Stimulated activated CD8-positive, alpha-beta memory T cell treated with anti-CD3 and anti-CD28 coated beads, Interleukin-4, amount 100 ng/mL, for 1 hour (primary cell): Measurements from ENCODE around the gene MAB21L3.

Experiments
- DNase-seq, 2 donors: peaks; one replicate each; pipeline ENCODE4 v3.0.0-alpha.2; 2020; ENCODE audit warnings: low read depth in 2 of 2, low spot score in 1 of 2

MAB21L3 gene

DNA sequence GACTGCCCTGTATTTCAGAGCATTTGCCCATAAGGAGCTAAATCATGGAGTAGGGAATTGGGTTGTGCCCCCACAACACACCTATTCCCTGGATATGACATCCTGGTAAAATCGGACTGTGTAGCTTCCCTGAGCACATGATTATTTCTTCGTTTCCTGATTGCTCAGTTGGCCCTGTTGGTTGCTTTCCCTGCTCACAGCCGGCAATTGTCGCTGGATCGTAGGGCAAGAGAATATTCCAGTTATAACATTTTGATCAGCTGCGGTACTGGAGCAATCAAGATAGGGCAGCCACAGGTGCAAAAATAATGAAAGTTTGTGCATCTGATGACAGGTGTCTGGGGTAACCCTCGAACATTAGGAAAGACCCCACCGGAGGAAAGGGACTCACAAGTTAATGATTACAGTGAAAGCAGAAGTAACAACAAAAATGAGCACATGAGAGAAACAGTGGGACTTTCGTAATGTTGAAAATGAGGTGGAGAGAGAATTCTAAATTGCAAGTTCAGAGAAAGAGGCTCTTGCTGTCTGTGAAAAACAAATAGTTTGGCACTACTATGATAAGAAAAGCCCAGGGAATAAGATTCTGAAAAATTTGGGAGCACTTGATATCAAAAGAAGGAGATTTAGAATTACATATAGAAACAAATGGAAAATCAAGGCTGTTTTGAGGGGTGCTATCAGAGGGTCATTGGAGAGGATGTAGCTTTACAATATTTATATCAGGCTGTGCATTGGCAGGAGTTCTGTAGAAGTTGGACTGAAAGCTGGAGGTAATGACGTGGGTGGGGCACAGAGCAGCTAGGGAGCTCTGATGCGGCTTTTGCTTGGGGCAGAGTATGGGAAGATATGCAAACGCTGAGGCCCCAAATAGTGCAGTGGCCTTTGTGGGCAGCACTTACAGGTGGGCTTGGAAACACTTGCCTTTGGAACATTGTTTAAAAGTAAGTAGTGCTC, at the start of gene MAB21L3:
Gene MAB21L3 (plus strand): TSS at position 833 of the 957 bp plus-strand sequence. CDS start 1,217 bp downstream, outside the sequence.
- no peak for DNase-seq

DNA sequence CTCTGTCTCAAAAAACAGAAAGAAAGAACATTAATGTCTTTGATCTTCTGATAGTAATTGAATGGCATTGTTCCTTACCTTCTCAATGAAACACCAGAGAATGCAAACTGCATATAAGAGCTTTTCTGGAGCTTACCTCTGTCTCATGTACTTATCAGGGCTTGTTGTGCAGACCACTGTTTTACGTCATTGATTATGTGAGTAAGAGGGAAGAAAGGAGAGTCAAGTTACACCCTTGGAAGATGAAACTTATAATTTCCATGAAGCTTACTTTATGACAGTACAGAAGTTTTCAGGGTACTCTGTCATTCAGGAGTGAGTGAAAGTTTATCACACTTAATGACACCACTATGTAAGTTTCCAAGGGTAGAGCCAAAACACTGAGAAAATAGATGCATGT, 49.0 kb upstream of the MAB21L3 start:
- no peak for DNase-seq

GRCh38 chr1:116064616-116065015, 46.6 kb upstream of the MAB21L3 start:
- no peak for DNase-seq

DNA sequence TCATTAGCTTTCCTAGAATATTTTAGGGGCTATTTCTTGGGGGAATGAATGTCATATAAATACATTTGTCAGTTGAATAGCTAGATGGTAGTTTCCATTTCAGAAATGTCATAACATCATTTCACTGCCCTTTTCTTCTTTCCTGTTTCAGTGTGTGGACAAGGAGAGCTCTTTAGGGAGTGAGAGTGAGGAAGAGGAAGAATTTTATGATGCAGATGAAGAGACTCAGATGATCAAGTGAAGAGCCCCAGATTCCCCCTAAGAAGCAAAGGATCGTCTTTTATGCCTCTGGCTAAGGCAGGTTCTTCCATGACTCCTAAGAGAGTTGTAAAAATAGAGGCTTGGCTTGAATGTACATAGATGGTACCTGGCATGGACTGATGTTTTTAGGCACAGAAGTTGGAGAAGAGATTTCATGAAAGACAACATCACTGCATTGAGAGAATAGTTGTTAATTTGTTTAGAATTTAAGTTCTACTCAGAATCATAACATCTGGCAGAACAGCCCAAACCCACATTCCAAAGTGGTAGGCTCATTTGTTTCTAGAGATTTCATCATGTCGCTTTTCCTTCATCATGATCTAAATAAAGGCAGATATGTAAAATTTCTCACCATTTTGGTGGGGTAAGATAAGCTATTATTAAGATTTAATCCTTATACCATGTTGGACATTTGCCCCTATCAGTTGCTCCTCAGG, 44.2 kb upstream of the MAB21L3 start:
- no peak for DNase-seq

DNA sequence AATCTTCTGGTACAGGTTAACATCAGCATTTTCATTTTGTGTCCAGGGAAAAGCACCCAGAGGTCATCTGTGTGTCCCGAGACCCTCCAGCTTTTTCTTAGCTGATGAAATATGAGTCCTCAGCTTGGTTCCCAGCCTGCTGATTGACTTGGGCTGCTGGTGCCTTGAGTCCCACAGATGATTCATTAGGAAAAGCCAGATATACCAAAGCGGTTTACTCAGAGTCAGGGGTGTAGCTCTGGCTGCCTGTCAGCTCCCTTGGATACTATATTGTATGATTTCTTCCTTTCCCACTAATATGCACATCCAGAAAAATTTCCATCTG, 43.7 kb upstream of the MAB21L3 start:
- DNase-seq, result no peak

- no peak for DNase-seq
Observed at GRCh38 chr1:116075575-116075974, 35.6 kb upstream of the MAB21L3 start.

DNA sequence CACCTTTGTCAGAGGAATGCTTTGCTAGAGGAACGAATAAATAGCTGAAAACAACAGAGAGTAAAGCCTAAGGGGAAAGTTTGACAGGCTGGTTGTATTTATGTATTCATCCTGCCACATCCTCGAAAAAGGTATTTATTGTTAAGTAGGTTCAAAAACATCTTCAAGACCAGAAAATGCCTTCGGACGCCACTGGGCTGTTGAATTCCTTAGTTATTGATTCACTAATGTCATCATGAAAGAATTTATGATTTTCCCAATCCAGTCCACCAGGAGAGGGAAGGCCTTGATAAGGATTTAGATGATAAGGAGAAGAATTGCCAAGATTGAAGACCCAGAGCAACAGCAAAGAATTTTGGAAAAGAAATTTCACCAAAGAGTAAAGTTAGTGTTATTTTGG, 35.2 kb upstream of the MAB21L3 start:
- DNase-seq, result no peak

DNA sequence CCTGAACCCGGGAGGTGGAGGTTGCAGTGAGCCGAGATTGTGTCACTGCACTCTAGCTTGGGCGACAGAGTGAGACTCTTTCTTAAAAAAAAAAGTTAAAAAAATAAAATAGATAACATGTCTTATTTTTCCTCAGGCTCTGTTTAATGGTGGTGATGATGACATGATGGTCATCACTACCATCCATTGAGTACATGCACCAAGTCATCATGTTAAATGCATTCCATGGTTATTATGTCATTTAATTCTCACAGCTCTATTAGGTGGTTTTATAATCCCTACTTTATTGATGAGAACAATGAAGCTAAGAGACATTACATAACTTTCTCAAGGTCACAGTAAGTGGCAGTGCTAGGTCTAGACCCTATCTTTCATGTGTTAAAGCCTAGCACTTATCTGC, 34.4 kb upstream of the MAB21L3 start:
- DNase-seq, result no peak

DNA sequence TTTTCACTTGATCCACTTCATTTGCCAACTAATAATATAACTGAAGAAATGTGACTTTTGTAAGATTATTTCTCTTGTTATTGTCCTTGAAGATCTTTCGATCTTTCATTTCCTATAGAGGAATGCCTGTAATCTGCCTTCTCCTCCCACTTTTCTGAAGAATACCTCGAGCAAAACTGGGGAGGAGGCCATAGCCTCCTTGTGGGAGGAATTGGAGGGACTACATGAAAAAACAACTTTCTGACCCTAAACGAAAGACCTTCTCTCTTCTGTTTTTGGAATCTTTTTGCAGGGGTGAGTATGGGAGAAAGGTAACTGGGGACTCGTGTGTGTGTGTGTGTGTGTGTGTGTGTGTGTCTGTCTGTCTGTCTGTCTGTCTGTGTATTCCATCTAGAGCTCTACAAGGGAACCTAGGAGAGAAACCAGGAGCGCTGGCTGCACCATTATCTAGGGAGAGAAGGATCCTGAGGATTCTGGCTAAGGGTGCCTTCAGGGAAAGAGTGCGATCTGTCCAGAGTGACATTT, 32.4 kb upstream of the MAB21L3 start:
- DNase-seq, result no peak

DNA sequence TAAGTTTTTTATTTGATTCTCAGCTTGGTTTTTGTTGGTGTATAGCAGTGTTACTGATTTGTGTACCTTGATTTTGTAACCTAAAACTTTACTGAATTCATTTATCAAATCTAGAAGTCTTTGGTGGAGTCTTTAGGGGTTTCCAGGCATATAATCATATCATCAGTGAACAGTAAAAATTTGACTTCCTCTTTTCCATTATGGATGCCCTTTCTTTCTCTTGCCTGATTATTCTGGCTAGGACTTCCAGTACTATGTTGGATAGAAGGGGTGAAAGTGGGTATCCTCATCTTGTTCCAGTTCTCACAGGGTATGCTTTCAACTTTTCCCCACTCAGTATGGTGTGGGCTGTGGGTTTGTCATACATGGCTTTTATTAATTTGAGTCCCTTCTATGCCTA, 23.6 kb upstream of the MAB21L3 start:
- no peak for DNase-seq

DNA sequence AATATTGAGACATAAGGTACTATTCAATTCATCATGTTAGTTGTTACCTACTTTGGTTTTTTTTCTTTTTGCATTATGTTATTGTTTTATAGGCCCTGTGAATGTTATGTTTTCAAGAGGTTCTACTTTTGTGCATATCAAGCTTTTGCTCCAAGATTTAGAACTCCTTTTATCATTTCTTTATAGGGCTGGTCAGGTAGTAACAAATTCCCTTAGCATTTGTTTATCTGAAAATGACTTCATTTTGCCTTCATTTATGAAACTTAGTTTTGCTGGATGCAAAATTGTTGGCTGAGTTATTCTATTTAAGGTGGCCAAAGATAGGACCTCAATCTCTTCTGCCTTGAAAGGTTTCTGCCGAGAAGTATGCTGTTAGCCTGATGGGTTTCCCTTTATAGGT, 21.3 kb upstream of the MAB21L3 start:
- no peak for DNase-seq

- DNase-seq, result no peak
Observed at GRCh38 chr1:116091083-116091482, 20.1 kb upstream of the MAB21L3 start.

DNA sequence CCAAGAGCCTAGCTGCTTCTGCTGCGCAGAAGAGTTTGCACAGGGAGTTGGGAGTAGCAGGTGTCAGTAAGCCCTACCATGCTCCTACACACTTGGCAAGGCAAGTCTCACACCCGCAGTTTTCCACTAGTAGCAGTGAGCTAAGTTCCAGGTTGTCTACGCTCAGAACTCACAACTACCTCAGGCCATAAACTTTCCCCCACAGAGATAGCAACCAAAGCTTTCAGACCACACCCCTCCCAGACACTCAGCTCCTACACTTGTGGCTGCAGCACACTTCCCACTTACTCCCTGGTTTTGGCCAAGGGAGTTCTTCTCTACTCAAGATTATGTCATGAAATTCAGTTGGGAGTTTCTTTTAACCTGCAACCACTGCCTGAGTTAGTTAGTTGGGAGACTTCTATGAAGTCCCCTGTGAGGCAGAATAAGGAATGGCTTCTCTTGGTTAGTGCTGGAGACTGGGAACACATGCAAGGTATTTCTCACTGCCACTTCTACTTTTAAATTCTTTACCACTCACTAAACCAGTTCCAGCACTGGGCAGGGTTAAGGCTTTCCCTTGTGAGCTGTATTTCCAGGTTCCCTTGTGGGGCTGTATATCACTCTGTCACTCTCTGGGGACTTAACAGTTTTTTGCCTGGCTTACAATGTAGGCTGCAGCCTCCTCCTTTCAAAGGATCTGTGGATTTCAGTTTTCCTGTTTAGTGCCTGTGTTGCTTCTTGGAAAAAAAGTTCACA, 18.3 kb upstream of the MAB21L3 start:
- DNase-seq, result no peak

DNA sequence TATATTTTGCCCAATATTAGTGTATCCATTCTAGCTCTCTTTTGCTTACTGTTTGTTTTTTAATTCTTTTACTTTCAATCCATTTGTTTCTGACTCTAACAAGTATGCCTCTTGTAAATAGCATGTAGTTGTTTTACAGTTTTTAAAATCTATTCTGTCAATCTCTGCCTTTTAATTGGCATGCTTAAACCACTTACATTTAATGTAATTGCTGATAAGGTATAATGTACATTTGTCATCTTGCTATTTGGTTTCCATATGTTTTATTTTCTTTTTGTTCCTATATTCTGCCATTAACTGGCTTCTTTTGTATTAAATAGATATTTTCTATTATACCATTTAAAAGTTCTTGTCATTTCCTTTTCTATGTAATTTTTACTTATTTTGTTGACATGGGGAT, 16.2 kb upstream of the MAB21L3 start:
- no peak for DNase-seq

DNA sequence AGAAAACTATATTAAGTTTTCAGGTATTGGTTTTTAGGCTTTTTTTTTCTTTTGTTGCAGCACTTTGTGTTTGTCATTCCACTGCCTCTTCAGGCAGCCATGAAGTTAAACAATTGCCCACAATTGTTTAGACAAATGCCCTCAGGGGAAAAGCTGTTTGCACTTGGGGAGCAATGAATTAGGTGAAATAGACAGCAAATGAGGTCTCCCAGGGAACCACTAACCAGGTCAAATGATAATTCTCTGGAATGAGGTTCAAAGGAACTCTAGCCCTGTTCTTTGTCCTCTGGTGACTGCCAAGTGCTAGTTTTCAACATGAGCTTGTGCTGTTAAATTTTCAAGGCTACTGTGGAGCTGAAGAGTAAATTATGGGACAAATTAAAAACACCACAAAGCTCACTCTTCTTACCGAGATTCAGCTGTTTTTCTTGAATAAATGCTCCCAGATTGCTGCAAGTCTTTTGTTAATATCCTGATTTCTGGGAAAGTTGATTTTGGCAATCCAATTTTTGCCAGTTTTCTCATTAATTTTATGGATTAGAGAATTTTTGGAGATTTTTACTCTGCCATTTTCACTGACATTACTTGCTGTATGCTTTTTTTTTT, 15.1 kb upstream of the MAB21L3 start:
- no peak for DNase-seq

GRCh38 chr1:116097626-116098025, 13.6 kb upstream of the MAB21L3 start:
- DNase-seq, result no peak

DNA sequence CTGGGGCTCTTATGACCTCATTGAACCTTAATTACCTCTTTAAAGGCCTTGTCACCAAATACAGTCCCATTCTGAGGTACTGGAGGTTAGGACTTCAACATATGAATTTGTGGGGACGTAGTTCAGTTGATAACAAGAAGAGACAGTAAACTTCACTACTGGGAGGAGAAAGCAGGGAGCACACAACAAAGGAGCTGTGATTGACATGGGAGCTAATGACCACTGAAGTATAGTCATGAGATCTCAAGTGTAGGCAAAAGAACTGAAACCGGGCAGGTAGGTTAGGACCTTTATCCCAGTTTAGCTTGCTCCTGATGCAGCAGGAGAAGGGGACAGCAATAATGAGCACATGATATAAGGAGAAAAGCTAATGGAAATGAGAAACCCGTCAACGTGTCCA, 11.8 kb upstream of the MAB21L3 start:
- DNase-seq, result no peak

DNA sequence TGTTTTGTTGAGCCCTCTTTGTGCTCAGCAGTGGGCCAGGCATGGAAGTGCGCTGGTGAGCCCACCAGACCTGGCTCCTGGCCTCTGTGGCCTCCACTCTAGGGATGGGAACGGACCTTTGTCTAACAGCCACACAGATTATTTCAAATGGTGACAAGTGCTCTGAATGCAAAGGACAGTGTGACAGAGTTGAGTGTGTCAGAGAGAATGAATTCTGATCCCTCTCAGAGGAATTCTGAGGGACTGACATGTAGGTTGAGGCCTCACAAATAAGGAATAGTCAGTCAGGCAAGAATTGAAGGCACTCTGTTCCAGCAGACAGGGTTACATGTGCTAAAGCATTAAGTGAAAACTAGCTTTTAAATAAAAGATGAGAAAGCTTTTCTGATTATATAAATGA, 11.3 kb upstream of the MAB21L3 start:
- no peak for DNase-seq

GRCh38 chr1:116104667-116105066, 6.5 kb upstream of the MAB21L3 start:
- DNase-seq, result no peak

GRCh38 chr1:116105996-116106395, 5.2 kb upstream of the MAB21L3 start:
- DNase-seq, result no peak

- no peak for DNase-seq
Observed at GRCh38 chr1:116106646-116107045, 4.6 kb upstream of the MAB21L3 start.
